Right lobe of liver (tissue), 6 donors: ENCODE data around the gene SRCAP. TPM values are rescaled to one million over a fixed set of nuclear protein-coding genes. Genes with fewer than 3 reads are reported as not detected.

Experiments used
- ATAC-seq, 4 donors: fragments of 200-7000 bp; cut with Tn5 transposase; one replicate each; pipeline ENCODE4 v1.9.1; 2020; ENCODE audit warnings: mild to moderate bottlenecking in 4 of 4, moderate library complexity in 4 of 4
- DNase-seq, 3 donors: peaks; one replicate each; pipeline ENCODE4 v3.0.0-alpha.2; 2020
- H3K27ac ChIP-seq, 3 donors: fragments of 200-600 bp; one replicate each; pipeline ENCODE4 v1.8.0; 2022
- H3K27me3 ChIP-seq, 2 donors: fragments of 200-600 bp; one replicate each; pipeline ENCODE4 v1.8.0; 2022
- H3K36me3 ChIP-seq, 4 donors: fragments of 200-600 bp; sonication (generic) in 1 of 4; one replicate each; pipeline versions ENCODE4 v1.5.1 to v1.8.0; 2017 to 2022; ENCODE audit warnings: control low read depth in 1 of 4
- H3K4me1 ChIP-seq, 4 donors: fragments of 200-600 bp; sonication (generic) in 1 of 4; one replicate each; pipeline versions ENCODE4 v1.5.1 to v1.8.0; 2017 to 2022; ENCODE audit warnings: control low read depth in 1 of 4
- H3K4me3 ChIP-seq, 3 donors: fragments of 200-600 bp; one replicate each; pipeline ENCODE4 v1.8.0; 2022
- H3K9me3 ChIP-seq, 4 donors: fragments of 200-600 bp; sonication (generic) in 1 of 4; one replicate each; pipeline versions ENCODE4 v1.5.1 to v1.8.0; 2017 to 2022; ENCODE audit warnings: control low read depth in 1 of 4
- CTCF ChIP-seq, 4 donors: fragments of 200-600 bp in 3 of 4; fragments of 450-650 bp in 1 of 4; IDR thresholded peaks; one replicate each; pipeline versions ENCODE4 v1.5.1 to v1.8.0; 2016 to 2022; ENCODE audit warnings: antibody characterized with exemption in 4 of 4, mild to moderate bottlenecking in 2 of 4
- POLR2A ChIP-seq: fragments of 450-650 bp; IDR thresholded peaks from one replicate; pipeline ENCODE4 v1.6.1; 2017; ENCODE audit warnings: antibody characterized with exemption, mild to moderate bottlenecking
- WGBS: methylation state at CpG from one replicate; pipeline ENCODE4 v1.1.6; 2018; ENCODE audit warnings: low coverage, low lambda C conversion rate; ENCODE audit not compliant: insufficient coverage; ENCODE audit errors: missing lambda C conversion rate; 5-methylcytosine and 5-hydroxymethylcytosine counted together
- intact Hi-C, 2 donors: fragments of 100-400 bp; cut with DNase I; formaldehyde crosslinking; loops; one replicate each; pipeline versions ENCODE4 v1.11.2 to v1.14.1; 2022
- total RNA-seq, 6 experiments: library from RNA; depleted of rRNA in 2 of 6; stranded (reverse); fragments of >200 nt in 2 of 6; fragmentation: NEBNext Ultra II Directional in 3 of 6; extraction: Animal tissue kit (Norgen Biotek cat#: 25700) in 3 of 6; gene quantifications; one replicate each; pipeline versions ENCODE4 v1.1.0 to v1.2.4, GENCODE V29; 2016 to 2023
- donor health status: DM: no; HTN: yes; CAD: no.
- donor health status: DM: no; HTN: no; CAD: no.
- donor health status: DM: no; HTN: no; CAD: no.
- donor health status: DM: no; HTN: yes; CAD: no.
- donor health status: DM: no; HTN: yes; CAD: no.

SRCAP gene
- total RNA-seq, 6 experiments from 2014 or later, result 12.1 to 31.3 (median 22.6) TPM

GRCh38 chr16:30775131-30775391 is 76.1 kb downstream of the SRCAP start:
- Histone ChIP-seq H3K27me3 (no peaks in the 10 kb centered on the region), H3K9me3 (no peaks in the 10 kb centered on the region), H3K4me3 (peak overlapping the region; percentile 65 to 72 (median 71)), H3K36me3 (peaks cover 0 to 26% (median 11%) of the 10 kb centered on the region in 4 donors), H3K4me1 (peaks cover 0 to 8% (median 3%) of the 10 kb centered on the region in 4 donors), H3K27ac (peak overlapping the region in 2 of 3 donors; percentile 82)
- TF ChIP-seq CTCF (IDR thresholded peaks at IDR 0.05) (no peak), POLR2A (no peak)
- DNase-seq, result no peak
- no peak for ATAC-seq
- intact Hi-C loops, result no loop called here
- 0% methylated on average over 1 of the region's 15 CpGs for WGBS

- DNase-seq, result peak; percentile 82 to 89 (median 88)
- intact Hi-C loops, result no loop called here
- Histone ChIP-seq H3K4me1 (peaks cover 0 to 8% (median 3%) of the 10 kb centered on the region in 4 donors), H3K27me3 (no peaks in the 10 kb centered on the region), H3K9me3 (no peaks in the 10 kb centered on the region), H3K36me3 (peaks cover 0 to 20% (median 8%) of the 10 kb centered on the region in 4 donors), H3K4me3 (peak overlapping the region; percentile 65 to 72 (median 71)), H3K27ac (peak overlapping the region; percentile 81 to 82 (median 82))
- ATAC-seq, result peak; percentile 85 to 90 (median 89)
- WGBS, result 0% methylated on average over 2 of the region's 81 CpGs
- TF ChIP-seq POLR2A, result peak; percentile 69
- TF ChIP-seq CTCF (IDR thresholded peaks at IDR 0.05), result no peak
Measured at GRCh38 chr16:30775392-30776188, 76.6 kb downstream of the SRCAP start.

DNA sequence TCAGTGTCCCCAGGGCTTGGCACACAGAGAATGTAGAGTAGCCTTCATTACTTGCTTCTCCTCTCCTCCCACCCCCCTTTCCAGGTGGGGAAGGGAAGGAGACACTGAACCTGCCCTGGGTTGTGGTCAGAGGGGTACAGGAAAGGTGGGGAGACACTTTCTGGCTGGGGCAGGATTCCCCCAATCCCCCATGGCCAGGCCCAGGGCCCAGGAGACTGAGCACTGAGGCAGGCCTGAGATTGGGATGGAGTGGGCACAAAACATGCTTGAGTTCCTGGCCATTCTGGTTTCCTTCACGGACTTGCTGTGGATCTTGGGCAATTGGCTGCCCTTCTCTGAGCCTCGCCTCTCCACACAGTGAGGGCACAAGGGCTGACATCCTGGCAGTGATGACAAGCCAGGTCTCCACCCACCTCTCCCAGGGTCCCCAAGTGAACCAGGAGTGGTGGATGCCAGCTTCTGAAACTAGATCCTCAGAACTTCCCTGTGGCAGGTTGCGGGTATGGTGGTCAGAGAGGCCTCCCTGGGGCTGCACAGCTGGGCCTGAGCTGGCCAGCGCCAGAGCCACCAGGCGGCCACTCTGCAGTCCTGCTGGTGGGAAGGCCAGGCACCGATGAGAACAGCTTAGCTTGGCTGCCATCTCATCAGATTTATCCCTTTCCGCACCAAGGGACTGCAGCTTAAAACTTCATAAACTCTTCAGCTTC is 78.8 kb downstream of the SRCAP start:
- no peak for ATAC-seq
- TF ChIP-seq POLR2A, result no peak
- no peak for TF ChIP-seq CTCF (IDR thresholded peaks at IDR 0.05)
- H3K9me3 ChIP-seq, result no peaks in the 10 kb centered on the region
- H3K4me1 ChIP-seq, result peaks cover 0 to 8% (median 3%) of the 10 kb centered on the region in 4 donors
- peaks cover 0 to 8% (median 3%) of the 10 kb centered on the region in 4 donors for H3K36me3 ChIP-seq
- H3K27me3 ChIP-seq, result no peaks in the 10 kb centered on the region
- intact Hi-C loops, result no loop called here
- no peak overlapping the region for H3K4me3 ChIP-seq
- DNase-seq, result no peak
- no CpG with 5 or more reads among the region's 7 CpGs for WGBS
- no peak overlapping the region for H3K27ac ChIP-seq

- Histone ChIP-seq H3K27ac (no peak overlapping the region), H3K4me3 (no peak overlapping the region), H3K27me3 (no peaks in the 10 kb centered on the region), H3K9me3 (no peaks in the 10 kb centered on the region), H3K36me3 (peaks cover 0 to 16% (median 2%) of the 10 kb centered on the region in 4 donors), H3K4me1 (peaks cover 0 to 8% (median 3%) of the 10 kb centered on the region in 4 donors)
- no peak for ATAC-seq
- 92% methylated on average over 12 of the region's 14 CpGs for WGBS
- intact Hi-C loops, result no loop called here
- TF ChIP-seq POLR2A (no peak), CTCF (IDR thresholded peaks at IDR 0.05) (no peak)
- no peak for DNase-seq
Measured at GRCh38 chr16:30778549-30779244, 79.7 kb downstream of the SRCAP start.
